HG03135 (cell line): ENCODE data around the gene MDM1.
A peak's percentile ranks its signal among the peaks of the same experiment; 100 is the strongest.

Source experiments
- ATAC-seq: cut with Tn5 transposase; IDR thresholded peaks from one replicate; pipeline ENCODE4 v1.9.1; 2021; ENCODE audit warnings: mild to moderate bottlenecking, moderate library complexity; ENCODE audit not compliant: unreplicated experiment

The MDM1 gene

GRCh38 chr12:68331869-68332727, at the start of gene MDM1:
MDM1 (minus strand) TSS chr12:68332362; CDS start chr12:68332245, 117 bp downstream.
- peak; percentile 99 for ATAC-seq

- no peak for ATAC-seq
Observed at GRCh38 chr12:68381476-68382219, 49.5 kb upstream of the MDM1 start.

- no peak for ATAC-seq
Observed at GRCh38 chr12:68378872-68379606, 46.9 kb upstream of the MDM1 start.

- no peak for ATAC-seq
Observed at GRCh38 chr12:68377881-68378280, 45.7 kb upstream of the MDM1 start.

GRCh38 chr12:68376901-68377300, 44.7 kb upstream of the MDM1 start:
- ATAC-seq: no peak

- no peak for ATAC-seq
Observed at GRCh38 chr12:68375756-68376695, 43.9 kb upstream of the MDM1 start.

GRCh38 chr12:68374307-68374982, 42.3 kb upstream of the MDM1 start:
- peak; percentile 94 for ATAC-seq

- ATAC-seq: no peak
Observed at GRCh38 chr12:68370667-68371066, 38.5 kb upstream of the MDM1 start.

- ATAC-seq: no peak
Observed at GRCh38 chr12:68370006-68370590, 37.9 kb upstream of the MDM1 start.

- no peak for ATAC-seq
Observed at GRCh38 chr12:68368327-68368726, 36.2 kb upstream of the MDM1 start.

- ATAC-seq: no peak
Observed at GRCh38 chr12:68367903-68368302, 35.7 kb upstream of the MDM1 start.

GRCh38 chr12:68367116-68367515, 35.0 kb upstream of the MDM1 start:
- no peak for ATAC-seq

- ATAC-seq: peak; percentile 77
Observed at GRCh38 chr12:68364893-68365725, 32.9 kb upstream of the MDM1 start.

- no peak for ATAC-seq
Observed at GRCh38 chr12:68364328-68364727, 32.2 kb upstream of the MDM1 start.

GRCh38 chr12:68361953-68362352, 29.8 kb upstream of the MDM1 start:
- no peak for ATAC-seq

GRCh38 chr12:68359674-68360073, 27.5 kb upstream of the MDM1 start:
- no peak for ATAC-seq

- ATAC-seq: peak; percentile 83
Observed at GRCh38 chr12:68358532-68359485, 26.6 kb upstream of the MDM1 start.
